Mesenchymal stem cell (in vitro differentiated cells and primary cell): ENCODE measurements around the gene ZYG11B.
"Not testable (repeated sequence)": the region's sequence is repeated elsewhere in the genome, so short reads cannot be mapped to it uniquely, and the experiment has no call there.

Experiments used
- DNase-seq: peaks from one replicate; pipeline ENCODE4 v3.0.0-alpha.2; 2013
- H2AFZ ChIP-seq: one replicate; pipeline ENCODE4 v1.6.1; 2013; ENCODE audit warnings: low read depth, mild to moderate bottlenecking, control low read depth, inconsistent platforms, low read length, moderate library complexity
- H2AK5ac ChIP-seq: 2 replicates; pipeline ENCODE4 v1.6.1; 2013; ENCODE audit warnings: low read length, moderate library complexity, mild to moderate bottlenecking, inconsistent platforms; ENCODE audit not compliant: severe bottlenecking
- H2BK120ac ChIP-seq: one replicate; pipeline ENCODE4 v1.6.1; 2013; ENCODE audit warnings: low read depth, mild to moderate bottlenecking, inconsistent platforms, low read length, moderate library complexity
- H2BK12ac ChIP-seq, 2 experiments: one replicate each; pipeline ENCODE4 v1.6.1; 2013; ENCODE audit warnings: inconsistent platforms in 2 of 2, low read length in 2 of 2, mild to moderate bottlenecking in 2 of 2, moderate library complexity in 2 of 2, control low read depth in 1 of 2
- H2BK15ac ChIP-seq: one replicate; pipeline ENCODE4 v1.6.1; 2013; ENCODE audit warnings: mild to moderate bottlenecking, low read depth, inconsistent platforms; ENCODE audit not compliant: poor library complexity, severe bottlenecking
- H2BK5ac ChIP-seq: 2 replicates; pipeline ENCODE4 v1.6.1; 2013; ENCODE audit warnings: low read depth, mild to moderate bottlenecking, low read length, control low read depth, inconsistent platforms; ENCODE audit not compliant: poor library complexity, severe bottlenecking
- H3K14ac ChIP-seq, 2 experiments: one replicate each; pipeline ENCODE4 v1.6.1; 2013; ENCODE audit warnings: inconsistent platforms in 2 of 2, low read length in 2 of 2, control low read depth in 1 of 2, mild to moderate bottlenecking in 1 of 2, moderate library complexity in 1 of 2
- H3K18ac ChIP-seq, 2 experiments: one replicate each; pipeline ENCODE4 v1.6.1; 2013; ENCODE audit warnings: inconsistent platforms in 2 of 2, low read length in 2 of 2, control low read depth in 1 of 2, low read depth in 1 of 2, mild to moderate bottlenecking in 1 of 2
- H3K23ac ChIP-seq, 2 experiments: one replicate each; pipeline ENCODE4 v1.6.1; 2013; ENCODE audit warnings: inconsistent platforms in 2 of 2, low read length in 2 of 2, mild to moderate bottlenecking in 2 of 2, moderate library complexity in 2 of 2, control low read depth in 1 of 2
- H3K27ac ChIP-seq: 2 replicates; pipeline ENCODE4 v1.5.1; 2013; ENCODE audit warnings: mild to moderate bottlenecking, moderate library complexity, low read length, control low read depth, inconsistent platforms; ENCODE audit not compliant: poor library complexity, severe bottlenecking
- H3K27me3 ChIP-seq, 2 experiments: 2 replicates each; pipeline versions ENCODE4 v1.6.1 to v1.7.0; 2013; ENCODE audit warnings: low read length in 2 of 2, mild to moderate bottlenecking in 2 of 2, moderate library complexity in 2 of 2, control low read depth in 1 of 2, inconsistent platforms in 1 of 2; ENCODE audit not compliant: control insufficient read depth in 1 of 2, insufficient read depth in 1 of 2
- H3K36me3 ChIP-seq, 2 experiments: 2 replicates each; pipeline versions ENCODE4 v1.6.1 to v1.7.0; 2013; ENCODE audit warnings: low read length in 2 of 2, control low read depth in 1 of 2, inconsistent platforms in 1 of 2, low read depth in 1 of 2, mild to moderate bottlenecking in 1 of 2; ENCODE audit not compliant: insufficient read depth in 2 of 2, control insufficient read depth in 1 of 2
- H3K4ac ChIP-seq, 2 experiments: one replicate each; pipeline ENCODE4 v1.6.1; 2013; ENCODE audit warnings: inconsistent platforms in 2 of 2, low read length in 2 of 2, mild to moderate bottlenecking in 2 of 2, moderate library complexity in 2 of 2, control low read depth in 1 of 2, low read depth in 1 of 2
- H3K4me1 ChIP-seq: 2 replicates; pipeline ENCODE4 v1.6.1; 2013; ENCODE audit warnings: low read depth, low read length, control low read depth; ENCODE audit not compliant: control insufficient read depth, insufficient read depth
- H3K4me2 ChIP-seq: 2 replicates; pipeline ENCODE4 v1.6.1; 2013; ENCODE audit warnings: low read length, mild to moderate bottlenecking, inconsistent platforms; ENCODE audit not compliant: poor library complexity, severe bottlenecking
- H3K4me3 ChIP-seq, 2 experiments: 2 replicates each; pipeline versions ENCODE4 v1.5.1 to v1.7.0; 2013; ENCODE audit warnings: low read length in 2 of 2, mild to moderate bottlenecking in 2 of 2, control low read depth in 1 of 2, low read depth in 1 of 2; ENCODE audit not compliant: insufficient read depth in 1 of 2
- H3K79me1 ChIP-seq: replicated peaks from 2 replicates; pipeline ENCODE4 v1.6.1; 2013; ENCODE audit warnings: mild to moderate bottlenecking, control low read depth, low read length, inconsistent platforms; ENCODE audit not compliant: poor library complexity, severe bottlenecking
- H3K9ac ChIP-seq: 2 replicates; pipeline ENCODE4 v1.7.0; 2013; ENCODE audit warnings: mild to moderate bottlenecking, low read length, moderate library complexity
- H3K9me3 ChIP-seq: 2 replicates; pipeline ENCODE4 v1.7.0; 2013; ENCODE audit warnings: mild to moderate bottlenecking, low read length; ENCODE audit not compliant: control insufficient read depth
- H4K8ac ChIP-seq: one replicate; pipeline ENCODE4 v1.6.1; 2013; ENCODE audit warnings: inconsistent platforms, mild to moderate bottlenecking, low read length, moderate library complexity
- H4K91ac ChIP-seq: one replicate; pipeline ENCODE4 v1.6.1; 2013; ENCODE audit warnings: mild to moderate bottlenecking, low read length, inconsistent platforms
- WGBS: methylation state at CpG from one replicate; pipeline ENCODE4 v1.1.7; 2013; ENCODE audit warnings: mixed read lengths; 5-methylcytosine and 5-hydroxymethylcytosine counted together

Gene ZYG11B

GRCh38 chr1:52707927-52708655 is 18.2 kb upstream of the ZYG11B start:
- H3K36me3 ChIP-seq: no peaks in the 10 kb centered on the region
- no peaks in the 10 kb centered on the region for H3K79me1 ChIP-seq
- H2BK15ac ChIP-seq: no peak overlapping the region
- WGBS: 89% methylated on average over 5 of the region's 5 CpGs
- H3K14ac ChIP-seq: no peak overlapping the region
- H3K23ac ChIP-seq: no peak overlapping the region
- no peak overlapping the region for H2AK5ac ChIP-seq
- H3K4me1 ChIP-seq: peaks cover 2% of the 10 kb centered on the region
- no peak overlapping the region for H3K18ac ChIP-seq
- no peak overlapping the region for H3K27ac ChIP-seq
- H3K4me3 ChIP-seq: peak overlapping the region in 1 of 2 experiments; percentile 42
- peak; percentile 46 for DNase-seq
- no peak overlapping the region for H3K4me2 ChIP-seq
- H2BK120ac ChIP-seq: no peak overlapping the region
- H2BK12ac ChIP-seq: no peak overlapping the region
- no peak overlapping the region for H3K4ac ChIP-seq
- H3K9me3 ChIP-seq: no peaks in the 10 kb centered on the region
- H3K27me3 ChIP-seq: no peaks in the 10 kb centered on the region
- H2BK5ac ChIP-seq: no peak overlapping the region
- no peak overlapping the region for H4K91ac ChIP-seq
- H2AFZ ChIP-seq: no peak overlapping the region
- H3K9ac ChIP-seq: peak overlapping the region; percentile 55
- H4K8ac ChIP-seq: peak overlapping the region; percentile 63

DNA sequence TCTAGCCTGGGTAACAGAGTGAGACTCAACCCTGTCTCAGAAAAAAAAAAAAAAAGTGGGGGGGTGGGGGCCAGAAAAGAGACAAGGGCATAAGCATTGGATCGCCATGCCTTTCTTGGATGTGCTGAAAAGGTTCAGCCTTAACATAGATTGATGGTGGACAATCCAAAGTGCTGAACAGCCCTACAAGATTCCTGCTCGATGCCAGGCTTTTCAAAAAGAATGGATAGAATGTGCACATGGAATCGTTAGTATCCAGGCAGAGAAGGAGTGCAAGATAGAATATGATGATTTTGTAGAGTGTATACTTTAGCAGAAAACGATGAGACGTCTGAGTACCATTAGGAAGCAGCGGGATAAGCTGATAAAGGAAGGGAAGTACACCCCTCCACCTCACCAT is 17.2 kb upstream of the ZYG11B start:
- H3K27ac ChIP-seq: no peak overlapping the region
- H2AK5ac ChIP-seq: no peak overlapping the region
- peak overlapping the region in 1 of 2 experiments; percentile 21 for H3K18ac ChIP-seq
- H3K9me3 ChIP-seq: no peaks in the 10 kb centered on the region
- H3K4me2 ChIP-seq: no peak overlapping the region
- H3K23ac ChIP-seq: no peak overlapping the region
- H4K91ac ChIP-seq: no peak overlapping the region
- DNase-seq: no peak
- no peak overlapping the region for H3K4me3 ChIP-seq
- H2BK5ac ChIP-seq: no peak overlapping the region
- H3K36me3 ChIP-seq: no peaks in the 10 kb centered on the region
- no peak overlapping the region for H4K8ac ChIP-seq
- H3K4ac ChIP-seq: no peak overlapping the region
- no peaks in the 10 kb centered on the region for H3K27me3 ChIP-seq
- no peak overlapping the region for H2BK15ac ChIP-seq
- no peaks in the 10 kb centered on the region for H3K79me1 ChIP-seq
- no peaks in the 10 kb centered on the region for H3K4me1 ChIP-seq
- H3K14ac ChIP-seq: peak overlapping the region in 1 of 2 experiments; percentile 41
- WGBS: 87% methylated on average over 3 of the region's 6 CpGs
- H2BK120ac ChIP-seq: no peak overlapping the region
- no peak overlapping the region for H2AFZ ChIP-seq
- no peak overlapping the region for H3K9ac ChIP-seq
- H2BK12ac ChIP-seq: no peak overlapping the region

DNA sequence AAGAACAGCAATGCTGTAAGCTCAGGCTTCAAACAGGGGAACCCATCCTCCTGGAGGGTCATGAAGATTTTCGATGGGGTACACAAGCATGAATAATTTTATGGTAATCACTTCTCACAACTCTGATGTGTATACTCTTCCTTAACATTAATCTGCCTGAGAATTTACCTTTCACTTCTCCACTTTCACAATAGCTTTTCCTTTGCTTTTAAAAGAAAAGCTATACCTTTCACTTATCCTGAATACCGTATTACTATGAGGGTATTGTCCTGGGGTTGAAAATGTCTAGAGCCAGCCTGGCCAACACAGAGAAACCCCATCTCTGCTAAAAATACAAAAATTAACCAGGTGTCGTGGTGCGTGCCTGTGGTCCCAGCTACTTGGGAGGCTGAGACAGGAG is 12.7 kb upstream of the ZYG11B start:
- Histone ChIP-seq H3K9ac (no peak overlapping the region), H4K91ac (no peak overlapping the region), H3K4ac (no peak overlapping the region), H2AFZ (no peak overlapping the region), H2BK120ac (no peak overlapping the region), H3K14ac (no peak overlapping the region), H3K4me1 (no peaks in the 10 kb centered on the region), H3K4me3 (no peak overlapping the region), H2BK12ac (no peak overlapping the region), H2BK5ac (no peak overlapping the region), H3K36me3 (no peaks in the 10 kb centered on the region), H3K79me1 (no peaks in the 10 kb centered on the region), H3K18ac (no peak overlapping the region), H3K27ac (no peak overlapping the region), H2BK15ac (no peak overlapping the region), H3K23ac (no peak overlapping the region), H3K4me2 (no peak overlapping the region), H4K8ac (no peak overlapping the region), H3K9me3 (no peaks in the 10 kb centered on the region), H3K27me3 (no peaks in the 10 kb centered on the region), H2AK5ac (no peak overlapping the region)
- 89% methylated on average over 4 of the region's 4 CpGs for WGBS
- no peak for DNase-seq

- H3K9ac ChIP-seq, H3K4me2 ChIP-seq, H3K27ac ChIP-seq, DNase-seq, H3K79me1 ChIP-seq, H2AFZ ChIP-seq, H2BK15ac ChIP-seq, H4K91ac ChIP-seq, H4K8ac ChIP-seq, H3K14ac ChIP-seq, H2BK12ac ChIP-seq, H3K18ac ChIP-seq, H3K23ac ChIP-seq, H2BK5ac ChIP-seq, H3K4me3 ChIP-seq, H3K36me3 ChIP-seq, H2AK5ac ChIP-seq, H3K9me3 ChIP-seq, H3K4me1 ChIP-seq, H3K27me3 ChIP-seq, H3K4ac ChIP-seq, H2BK120ac ChIP-seq: not testable (repeated sequence)
- WGBS: 91% methylated on average over 5 of the region's 6 CpGs
Measured at GRCh38 chr1:52715296-52715695, 11.0 kb upstream of the ZYG11B start.
